ENCODE data around the gene KDF1. TPM values are rescaled to one million over a fixed set of nuclear protein-coding genes. Genes with fewer than 3 reads are reported as not detected.
"Not testable (repeated sequence)": the region's sequence is repeated elsewhere in the genome, so short reads cannot be mapped to it uniquely, and the experiment has no call there.

Gene KDF1
- total RNA-seq, 1 donor from 2014 or later, result 26.1 TPM

DNA sequence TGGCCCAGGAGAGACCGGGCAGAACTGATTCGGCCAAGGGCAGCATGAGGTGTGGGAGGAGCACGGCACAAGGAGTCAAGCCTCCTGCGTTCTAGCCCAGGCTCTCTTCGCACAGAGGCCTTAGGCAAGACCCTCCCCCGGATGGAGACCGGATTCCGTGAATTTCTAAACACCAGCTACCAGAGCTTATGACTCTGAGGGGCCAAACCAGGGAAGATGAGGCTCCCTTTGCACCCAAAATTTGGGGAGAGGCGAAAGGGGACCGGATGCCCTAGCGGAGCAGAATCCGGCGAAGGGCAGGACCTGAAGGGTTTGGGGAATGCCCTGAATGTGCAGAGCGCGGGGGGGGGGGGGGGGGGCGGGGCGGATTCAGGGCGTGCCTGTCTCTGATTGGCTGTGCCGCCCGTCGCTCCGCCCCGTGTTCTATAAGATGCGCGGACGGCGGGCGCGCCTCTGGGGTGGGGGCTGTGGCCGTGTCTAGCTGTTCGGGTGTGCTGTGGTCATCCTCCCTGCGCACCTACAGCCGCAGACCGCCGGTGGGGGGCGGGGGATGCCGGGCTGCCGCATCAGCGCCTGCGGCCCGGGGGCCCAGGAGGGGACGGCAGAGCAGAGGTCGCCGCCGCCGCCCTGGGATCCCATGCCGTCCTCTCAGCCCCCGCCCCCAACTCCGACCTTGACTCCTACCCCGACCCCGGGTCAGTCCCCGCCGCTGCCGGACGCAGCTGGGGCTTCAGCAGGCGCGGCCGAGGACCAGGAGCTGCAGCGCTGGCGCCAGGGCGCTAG lies 33.2 kb upstream of the KDF1 start, which contains the start of gene TRNP1:
TRNP1 (plus strand) TSS at position 456 of the 783 bp plus-strand sequence; CDS start at position 551, 95 bp downstream.
- Mint-ChIP-seq H3K4me1 (ENCODE audit: low read depth) (peaks cover 42% of the 10 kb centered on the region), H3K27ac (peak within 1 kb of the TSS; percentile 97), H3K9me3 (ENCODE audit: low read depth) (no peaks in the 10 kb centered on the region), H3K36me3 (ENCODE audit: insufficient read depth) (peaks cover 4% of the 10 kb centered on the region), H3K4me3 (ENCODE audit: low read depth) (peak within 1 kb of the TSS; percentile 83), H3K27me3 (peaks cover 2% of the 10 kb centered on the region)
- TF ChIP-seq, protein P1, sequence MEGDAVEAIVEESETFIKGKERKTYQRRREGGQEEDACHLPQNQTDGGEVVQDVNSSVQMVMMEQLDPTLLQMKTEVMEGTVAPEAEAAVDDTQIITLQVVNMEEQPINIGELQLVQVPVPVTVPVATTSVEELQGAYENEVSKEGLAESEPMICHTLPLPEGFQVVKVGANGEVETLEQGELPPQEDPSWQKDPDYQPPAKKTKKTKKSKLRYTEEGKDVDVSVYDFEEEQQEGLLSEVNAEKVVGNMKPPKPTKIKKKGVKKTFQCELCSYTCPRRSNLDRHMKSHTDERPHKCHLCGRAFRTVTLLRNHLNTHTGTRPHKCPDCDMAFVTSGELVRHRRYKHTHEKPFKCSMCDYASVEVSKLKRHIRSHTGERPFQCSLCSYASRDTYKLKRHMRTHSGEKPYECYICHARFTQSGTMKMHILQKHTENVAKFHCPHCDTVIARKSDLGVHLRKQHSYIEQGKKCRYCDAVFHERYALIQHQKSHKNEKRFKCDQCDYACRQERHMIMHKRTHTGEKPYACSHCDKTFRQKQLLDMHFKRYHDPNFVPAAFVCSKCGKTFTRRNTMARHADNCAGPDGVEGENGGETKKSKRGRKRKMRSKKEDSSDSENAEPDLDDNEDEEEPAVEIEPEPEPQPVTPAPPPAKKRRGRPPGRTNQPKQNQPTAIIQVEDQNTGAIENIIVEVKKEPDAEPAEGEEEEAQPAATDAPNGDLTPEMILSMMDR (IDR thresholded peaks at IDR 0.05; ENCODE audit: unreplicated experiment), result peak; percentile 9
- DNase-seq (ENCODE audit: low spot score, unreplicated experiment), result peak; percentile 73

DNA sequence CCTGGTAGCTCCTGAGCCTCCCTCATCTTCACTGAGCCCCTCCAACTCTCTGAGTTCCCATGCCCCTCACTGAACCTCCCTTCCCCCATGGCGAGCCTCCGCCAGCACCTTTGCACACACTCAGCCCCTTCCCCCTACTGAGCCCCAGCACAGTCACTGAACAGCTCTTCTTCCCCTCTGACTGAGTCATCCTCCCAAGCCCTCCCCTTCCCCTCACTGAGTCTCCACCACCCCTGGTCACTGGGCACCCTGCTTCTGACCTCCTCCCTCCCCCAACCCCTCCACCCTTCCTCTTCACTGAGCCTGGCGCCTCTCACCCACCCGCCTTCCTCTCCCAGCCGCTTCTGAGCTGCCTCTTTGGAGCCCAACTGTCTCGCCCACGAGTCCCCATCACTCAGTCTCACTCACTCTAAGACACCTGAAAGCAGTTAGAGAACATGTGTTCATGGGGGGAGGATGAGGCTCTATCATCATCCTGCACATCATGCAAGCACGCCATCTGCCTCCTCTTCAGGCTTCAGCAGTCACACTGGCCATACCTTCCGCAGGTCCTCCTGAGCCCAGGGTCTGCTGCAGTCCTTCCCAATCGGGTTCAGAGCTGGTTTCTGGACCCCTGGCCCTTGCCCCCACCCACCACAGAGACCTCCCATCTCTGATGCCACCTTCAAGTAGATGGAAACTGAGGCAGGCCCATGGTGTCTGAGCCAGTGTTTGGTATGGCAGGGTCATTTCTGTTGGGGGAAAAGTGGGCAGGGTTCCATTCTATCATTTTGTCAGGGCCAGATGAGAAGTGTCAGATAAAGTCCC lies 31.2 kb upstream of the KDF1 start:
- H3K4me1 Mint-ChIP-seq (ENCODE audit: low read depth), result peaks cover 33% of the 10 kb centered on the region
- H3K4me3 Mint-ChIP-seq (ENCODE audit: low read depth), result peak overlapping the region; percentile 5
- TF ChIP-seq, protein P1 (IDR thresholded peaks at IDR 0.05; ENCODE audit: unreplicated experiment), result no peak
- no peaks in the 10 kb centered on the region for H3K9me3 Mint-ChIP-seq (ENCODE audit: low read depth)
- peaks cover 2% of the 10 kb centered on the region for H3K36me3 Mint-ChIP-seq (ENCODE audit: insufficient read depth)
- peak overlapping the region; percentile 97 for H3K27ac Mint-ChIP-seq
- no peak for DNase-seq (ENCODE audit: low spot score, unreplicated experiment)
- H3K27me3 Mint-ChIP-seq, result peaks cover 2% of the 10 kb centered on the region

DNA sequence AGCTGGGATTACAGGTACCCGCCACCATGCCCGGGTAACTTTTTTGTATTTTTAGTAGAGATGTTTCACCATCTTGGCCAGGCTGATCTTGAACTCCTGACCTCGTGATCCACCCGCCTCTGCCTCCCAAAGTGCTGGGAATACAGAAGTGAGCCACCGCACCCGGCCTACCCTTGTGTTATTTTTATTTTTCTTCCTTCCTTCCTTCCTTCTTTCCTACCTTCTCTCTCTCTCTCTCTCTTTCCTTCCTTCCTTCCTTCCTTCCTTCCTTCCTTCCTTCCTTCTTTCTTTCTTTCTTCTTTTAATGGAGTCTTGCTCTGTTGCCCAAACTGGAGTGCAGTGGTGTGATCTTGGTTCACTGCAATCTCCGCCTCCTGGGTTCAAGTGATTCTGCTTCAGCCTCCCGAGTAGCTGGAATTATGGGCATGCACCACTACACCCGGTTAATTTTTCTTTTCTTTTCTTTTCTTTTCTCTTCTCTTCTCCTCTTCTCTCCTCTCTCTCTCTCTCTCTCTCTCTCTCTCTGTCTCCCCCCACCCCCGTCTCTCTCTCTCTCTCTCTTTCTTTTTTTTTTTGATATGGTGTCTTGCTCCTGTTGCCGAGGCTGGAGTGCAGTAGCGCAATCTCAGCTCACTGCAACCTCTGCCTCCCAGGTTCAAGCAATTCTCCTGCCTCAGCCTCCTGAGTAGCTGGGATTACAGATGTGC lies 29.3 kb upstream of the KDF1 start:
- not testable (repeated sequence) for H3K27me3 Mint-ChIP-seq; DNase-seq (ENCODE audit: low spot score, unreplicated experiment); H3K36me3 Mint-ChIP-seq (ENCODE audit: insufficient read depth); H3K4me3 Mint-ChIP-seq (ENCODE audit: low read depth); H3K9me3 Mint-ChIP-seq (ENCODE audit: low read depth)
- Mint-ChIP-seq H3K27ac (peak overlapping the region; percentile 74), H3K4me1 (ENCODE audit: low read depth) (peaks cover 22% of the 10 kb centered on the region)

DNA sequence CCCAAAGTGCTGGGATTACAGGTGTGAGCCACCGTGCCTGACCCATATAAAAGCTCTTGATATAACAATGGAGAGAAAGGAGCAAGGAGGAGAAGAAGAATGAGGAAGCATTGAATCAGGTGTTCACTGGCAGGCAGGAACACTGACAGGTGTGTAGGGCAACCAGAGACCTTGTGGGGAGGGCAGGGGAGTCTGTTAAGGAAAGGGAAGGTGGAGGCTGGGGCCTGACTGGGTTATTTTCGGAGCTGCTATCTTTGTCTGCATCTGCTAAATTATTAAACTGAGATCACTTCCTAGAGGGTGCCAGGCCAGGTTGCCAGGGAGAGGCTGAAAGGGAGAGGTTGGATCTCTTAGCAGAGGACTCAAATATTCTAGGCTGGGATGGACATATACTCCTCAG lies 26.4 kb upstream of the KDF1 start:
- TF ChIP-seq, protein P1 (IDR thresholded peaks at IDR 0.05; ENCODE audit: unreplicated experiment), result no peak
- no peaks in the 10 kb centered on the region for H3K27me3 Mint-ChIP-seq

DNA sequence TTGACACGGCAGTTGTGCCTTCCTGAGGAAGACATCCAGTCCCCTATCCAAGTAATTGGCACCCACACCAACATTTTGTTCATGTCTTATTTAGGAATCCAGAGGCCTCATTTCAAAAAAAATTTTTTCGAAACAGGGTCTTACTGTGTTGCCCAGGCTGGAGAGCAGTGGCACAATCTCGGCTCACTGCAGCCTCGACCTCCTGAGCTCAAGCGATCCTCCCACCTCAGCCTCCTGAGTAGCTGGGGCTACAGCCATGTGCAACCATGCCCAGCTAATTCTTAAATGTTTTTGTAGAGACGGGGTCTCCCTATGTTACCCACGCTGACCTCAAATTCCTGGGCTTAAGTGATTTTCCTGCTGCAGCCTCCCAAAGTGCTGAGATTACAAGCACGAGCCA lies 24.0 kb upstream of the KDF1 start:
- Mint-ChIP-seq H3K36me3 (ENCODE audit: insufficient read depth) (no peaks in the 10 kb centered on the region), H3K4me1 (ENCODE audit: low read depth) (peaks cover 3% of the 10 kb centered on the region), H3K27me3 (no peaks in the 10 kb centered on the region), H3K4me3 (ENCODE audit: low read depth) (no peak overlapping the region), H3K9me3 (ENCODE audit: low read depth) (no peaks in the 10 kb centered on the region), H3K27ac (no peak overlapping the region)
- no peak for DNase-seq (ENCODE audit: low spot score, unreplicated experiment)
- TF ChIP-seq, protein P1 (IDR thresholded peaks at IDR 0.05; ENCODE audit: unreplicated experiment), result no peak

More for the DNA sequence above, 26.4 kb upstream of the KDF1 start:
- DNase-seq (ENCODE audit: low spot score, unreplicated experiment), result no peak
- H3K36me3 Mint-ChIP-seq (ENCODE audit: insufficient read depth), result no peaks in the 10 kb centered on the region
- peaks cover 18% of the 10 kb centered on the region for H3K4me1 Mint-ChIP-seq (ENCODE audit: low read depth)
- H3K4me3 Mint-ChIP-seq (ENCODE audit: low read depth), result no peak overlapping the region
- H3K9me3 Mint-ChIP-seq (ENCODE audit: low read depth), result no peaks in the 10 kb centered on the region
- H3K27ac Mint-ChIP-seq, result no peak overlapping the region
